Jurkat, Clone E6-1 (cell line): Measurements from ENCODE around the gene HBM.
"Not testable (repeated sequence)": the region's sequence is repeated elsewhere in the genome, so short reads cannot be mapped to it uniquely, and the experiment has no call there.

Experiments used
- DNase-seq: peaks from one replicate; pipeline ENCODE4 v3.0.0-alpha.2; 2011; ENCODE audit warnings: low read depth, low spot score
- H3K4me3 ChIP-seq: 2 replicates; pipeline ENCODE4 v1.5.1; 2011; ENCODE audit warnings: mild to moderate bottlenecking, low read length, control low read depth, moderate library complexity

Gene HBM

GRCh38 chr16:164827-165538, 795 bp upstream of the HBM start:
- no peak overlapping the region for H3K4me3 ChIP-seq
- DNase-seq, result no peak

DNA sequence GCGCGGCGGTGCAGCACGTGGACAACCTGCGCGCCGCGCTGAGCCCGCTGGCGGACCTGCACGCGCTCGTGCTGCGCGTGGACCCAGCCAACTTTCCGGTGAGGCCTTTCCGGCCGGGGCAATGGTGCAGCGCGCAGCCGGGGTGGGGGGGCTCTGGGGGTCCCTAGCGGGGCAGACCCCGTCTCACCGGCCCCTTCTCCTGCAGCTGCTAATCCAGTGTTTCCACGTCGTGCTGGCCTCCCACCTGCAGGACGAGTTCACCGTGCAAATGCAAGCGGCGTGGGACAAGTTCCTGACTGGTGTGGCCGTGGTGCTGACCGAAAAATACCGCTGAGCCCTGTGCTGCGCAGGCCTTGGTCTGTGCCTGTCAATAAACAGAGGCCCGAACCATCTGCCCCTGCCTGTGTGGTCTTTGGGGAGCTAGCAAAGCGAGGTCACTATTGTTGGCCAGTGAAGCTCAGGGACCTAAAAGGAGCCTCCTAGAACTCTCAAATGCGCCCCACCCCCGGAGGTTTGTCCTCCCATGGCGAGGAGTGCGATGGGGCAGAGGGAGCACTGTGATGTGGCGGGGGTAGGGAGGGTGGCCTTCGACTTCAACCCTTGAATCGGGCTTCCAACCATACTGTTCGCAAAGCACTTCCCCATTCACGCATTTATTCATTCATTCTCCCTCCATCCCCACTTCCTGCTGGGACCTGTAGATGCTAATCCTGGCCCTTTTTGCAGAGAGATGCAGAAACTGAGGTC, 770 bp downstream of the HBM start:
- no peak overlapping the region for H3K4me3 ChIP-seq
- no peak for DNase-seq

GRCh38 chr16:167122-167690, 1.4 kb downstream of the HBM start:
- H3K4me3 ChIP-seq, result no peak overlapping the region
- DNase-seq, result no peak

GRCh38 chr16:168424-168823, 2.6 kb downstream of the HBM start:
- DNase-seq, result no peak
- no peak overlapping the region for H3K4me3 ChIP-seq

DNA sequence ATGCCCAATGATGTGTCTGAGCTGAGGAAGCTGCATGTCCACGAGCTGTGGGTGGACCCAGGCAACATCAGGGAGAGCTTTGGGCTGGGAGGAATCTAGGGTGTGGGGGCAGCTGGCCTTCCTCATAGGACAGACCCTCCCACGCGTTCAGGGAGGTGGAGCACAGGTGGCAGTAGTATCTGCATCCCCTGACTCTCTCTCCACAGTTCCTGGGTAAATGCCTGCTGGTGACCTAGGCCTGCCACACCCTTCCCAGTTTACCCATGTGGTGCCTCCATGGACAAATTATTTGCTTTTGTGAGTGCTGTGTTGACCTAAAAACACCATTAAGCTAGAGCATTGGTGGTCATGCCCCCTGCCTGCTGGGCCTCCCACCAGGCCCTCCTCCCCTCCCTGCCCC, 3.2 kb downstream of the HBM start:
- no peak overlapping the region for H3K4me3 ChIP-seq
- no peak for DNase-seq

- DNase-seq, H3K4me3 ChIP-seq: not testable (repeated sequence)
Measured at GRCh38 chr16:170088-170507, 4.3 kb downstream of the HBM start.

- no peak overlapping the region for H3K4me3 ChIP-seq
- no peak for DNase-seq
Measured at GRCh38 chr16:170788-171187, 5.0 kb downstream of the HBM start.

DNA sequence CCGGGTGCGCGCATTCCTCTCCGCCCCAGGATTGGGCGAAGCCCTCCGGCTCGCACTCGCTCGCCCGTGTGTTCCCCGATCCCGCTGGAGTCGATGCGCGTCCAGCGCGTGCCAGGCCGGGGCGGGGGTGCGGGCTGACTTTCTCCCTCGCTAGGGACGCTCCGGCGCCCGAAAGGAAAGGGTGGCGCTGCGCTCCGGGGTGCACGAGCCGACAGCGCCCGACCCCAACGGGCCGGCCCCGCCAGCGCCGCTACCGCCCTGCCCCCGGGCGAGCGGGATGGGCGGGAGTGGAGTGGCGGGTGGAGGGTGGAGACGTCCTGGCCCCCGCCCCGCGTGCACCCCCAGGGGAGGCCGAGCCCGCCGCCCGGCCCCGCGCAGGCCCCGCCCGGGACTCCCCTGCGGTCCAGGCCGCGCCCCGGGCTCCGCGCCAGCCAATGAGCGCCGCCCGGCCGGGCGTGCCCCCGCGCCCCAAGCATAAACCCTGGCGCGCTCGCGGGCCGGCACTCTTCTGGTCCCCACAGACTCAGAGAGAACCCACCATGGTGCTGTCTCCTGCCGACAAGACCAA, 6.7 kb downstream of the HBM start, which contains the start of gene HBA2:
Gene HBA2, plus strand, starts transcription at position 503 of the 568 bp plus-strand sequence. Its CDS starts 37 bp downstream, at position 540.
- not testable (repeated sequence) for H3K4me3 ChIP-seq

DNA sequence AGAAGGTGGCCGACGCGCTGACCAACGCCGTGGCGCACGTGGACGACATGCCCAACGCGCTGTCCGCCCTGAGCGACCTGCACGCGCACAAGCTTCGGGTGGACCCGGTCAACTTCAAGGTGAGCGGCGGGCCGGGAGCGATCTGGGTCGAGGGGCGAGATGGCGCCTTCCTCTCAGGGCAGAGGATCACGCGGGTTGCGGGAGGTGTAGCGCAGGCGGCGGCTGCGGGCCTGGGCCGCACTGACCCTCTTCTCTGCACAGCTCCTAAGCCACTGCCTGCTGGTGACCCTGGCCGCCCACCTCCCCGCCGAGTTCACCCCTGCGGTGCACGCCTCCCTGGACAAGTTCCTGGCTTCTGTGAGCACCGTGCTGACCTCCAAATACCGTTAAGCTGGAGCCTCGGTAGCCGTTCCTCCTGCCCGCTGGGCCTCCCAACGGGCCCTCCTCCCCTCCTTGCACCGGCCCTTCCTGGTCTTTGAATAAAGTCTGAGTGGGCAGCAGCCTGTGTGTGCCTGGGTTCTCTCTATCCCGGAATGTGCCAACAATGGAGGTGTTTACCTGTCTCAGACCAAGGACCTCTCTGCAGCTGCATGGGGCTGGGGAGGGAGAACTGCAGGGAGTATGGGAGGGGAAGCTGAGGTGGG, 7.6 kb downstream of the HBM start:
- DNase-seq, H3K4me3 ChIP-seq: not testable (repeated sequence)

More for the DNA sequence above, 6.7 kb downstream of the HBM start, which contains the start of gene HBA2:
- not testable (repeated sequence) for DNase-seq

GRCh38 chr16:173928-174769, 8.4 kb downstream of the HBM start:
- H3K4me3 ChIP-seq, DNase-seq: not testable (repeated sequence)

DNA sequence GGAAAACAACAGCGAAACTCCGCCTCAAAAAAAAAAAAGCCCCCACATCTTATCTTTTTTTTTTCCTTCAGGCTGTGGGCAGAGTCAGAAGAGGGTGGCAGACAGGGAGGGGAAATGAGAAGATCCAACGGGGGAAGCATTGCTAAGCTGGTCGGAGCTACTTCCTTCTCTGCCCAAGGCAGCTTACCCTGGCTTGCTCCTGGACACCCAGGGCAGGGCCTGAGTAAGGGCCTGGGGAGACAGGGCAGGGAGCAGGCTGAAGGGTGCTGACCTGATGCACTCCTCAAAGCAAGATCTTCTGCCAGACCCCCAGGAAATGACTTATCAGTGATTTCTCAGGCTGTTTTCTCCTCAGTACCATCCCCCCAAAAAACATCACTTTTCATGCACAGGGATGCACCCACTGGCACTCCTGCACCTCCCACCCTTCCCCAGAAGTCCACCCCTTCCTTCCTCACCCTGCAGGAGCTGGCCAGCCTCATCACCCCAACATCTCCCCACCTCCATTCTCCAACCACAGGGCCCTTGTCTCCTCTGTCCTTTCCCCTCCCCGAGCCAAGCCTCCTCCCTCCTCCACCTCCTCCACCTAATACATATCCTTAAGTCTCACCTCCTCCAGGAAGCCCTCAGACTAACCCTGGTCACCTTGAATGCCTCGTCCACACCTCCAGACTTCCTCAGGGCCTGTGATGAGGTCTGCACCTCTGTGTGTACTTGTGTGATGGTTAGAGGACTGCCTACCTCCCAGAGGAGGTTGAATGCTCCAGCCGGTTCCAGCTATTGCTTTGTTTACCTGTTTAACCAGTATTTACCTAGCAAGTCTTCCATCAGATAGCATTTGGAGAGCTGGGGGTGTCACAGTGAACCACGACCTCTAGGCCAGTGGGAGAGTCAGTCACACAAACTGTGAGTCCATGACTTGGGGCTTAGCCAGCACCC, 9.5 kb downstream of the HBM start:
- H3K4me3 ChIP-seq, result no peak overlapping the region

GRCh38 chr16:176006-176405, 10.2 kb downstream of the HBM start:
- DNase-seq, H3K4me3 ChIP-seq: not testable (repeated sequence)

More for the DNA sequence above, 9.5 kb downstream of the HBM start:
- DNase-seq, result no peak

GRCh38 chr16:176477-177382, 11.0 kb downstream of the HBM start, which contains the start of gene HBA1:
HBA1 (plus strand) TSS chr16:176680; CDS start chr16:176717, 37 bp downstream.
- DNase-seq, H3K4me3 ChIP-seq: not testable (repeated sequence)

- no peak for DNase-seq
- no peak overlapping the region for H3K4me3 ChIP-seq
Measured at GRCh38 chr16:177394-177822, 11.6 kb downstream of the HBM start.

- DNase-seq, result no peak
- no peak overlapping the region for H3K4me3 ChIP-seq
Measured at GRCh38 chr16:177981-178667, 12.3 kb downstream of the HBM start.

DNA sequence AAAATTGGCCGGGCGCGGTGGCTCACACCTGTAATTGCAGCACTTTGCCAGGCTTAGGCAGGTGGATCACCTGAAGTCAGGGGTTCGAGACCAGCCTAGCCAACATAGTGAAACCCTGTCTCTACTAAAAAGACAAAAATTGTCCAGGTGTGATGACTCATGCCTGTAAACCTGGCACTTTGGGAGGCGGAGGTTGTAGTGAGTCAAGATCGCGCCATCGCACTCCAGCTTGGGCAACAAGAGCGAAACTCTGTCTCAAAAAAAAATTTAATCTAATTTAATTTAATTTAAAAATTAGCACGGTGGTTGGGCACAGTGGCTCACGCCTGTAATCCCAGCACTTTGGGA, 12.9 kb downstream of the HBM start:
- no peak overlapping the region for H3K4me3 ChIP-seq
- no peak for DNase-seq
